ENCODE data around the gene IFT122.
A peak's percentile ranks its signal among the peaks of the same experiment; 100 is the strongest.

IFT122 gene

DNA sequence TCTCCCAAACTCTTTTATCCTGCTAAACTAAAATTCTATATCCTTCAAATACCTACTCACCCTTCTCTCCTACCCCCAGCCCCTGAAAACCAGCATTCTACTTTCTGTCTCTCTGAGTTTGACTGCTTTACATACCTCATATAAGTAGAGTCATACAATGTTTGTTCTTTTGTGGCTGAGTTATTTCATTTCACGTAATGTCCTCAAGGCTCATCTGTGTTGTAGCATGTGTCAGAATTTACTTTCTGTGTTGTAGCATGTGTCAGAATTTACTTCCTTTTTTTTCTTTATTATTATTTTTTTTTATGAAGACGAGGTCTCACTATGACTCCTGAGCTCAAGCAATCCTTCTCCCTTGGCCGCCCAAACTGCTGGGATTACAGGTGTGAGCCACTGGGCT, 20.1 kb downstream of the IFT122 start:
- no peaks in the 10 kb centered on the region for H3K36me3 ChIP-seq (replicated peaks)
- DNase-seq = no peak
- no peaks in the 10 kb centered on the region for H3K27me3 ChIP-seq (replicated peaks)
- H3K4me3 ChIP-seq (ENCODE audit: low read depth, low read length) = no peak overlapping the region
- in situ Hi-C loops (cut with HindIII; ENCODE audit: low pct_ligation_motif_present, low sequenced_read_pairs) = no loop called here
- TF ChIP-seq, protein P1, sequence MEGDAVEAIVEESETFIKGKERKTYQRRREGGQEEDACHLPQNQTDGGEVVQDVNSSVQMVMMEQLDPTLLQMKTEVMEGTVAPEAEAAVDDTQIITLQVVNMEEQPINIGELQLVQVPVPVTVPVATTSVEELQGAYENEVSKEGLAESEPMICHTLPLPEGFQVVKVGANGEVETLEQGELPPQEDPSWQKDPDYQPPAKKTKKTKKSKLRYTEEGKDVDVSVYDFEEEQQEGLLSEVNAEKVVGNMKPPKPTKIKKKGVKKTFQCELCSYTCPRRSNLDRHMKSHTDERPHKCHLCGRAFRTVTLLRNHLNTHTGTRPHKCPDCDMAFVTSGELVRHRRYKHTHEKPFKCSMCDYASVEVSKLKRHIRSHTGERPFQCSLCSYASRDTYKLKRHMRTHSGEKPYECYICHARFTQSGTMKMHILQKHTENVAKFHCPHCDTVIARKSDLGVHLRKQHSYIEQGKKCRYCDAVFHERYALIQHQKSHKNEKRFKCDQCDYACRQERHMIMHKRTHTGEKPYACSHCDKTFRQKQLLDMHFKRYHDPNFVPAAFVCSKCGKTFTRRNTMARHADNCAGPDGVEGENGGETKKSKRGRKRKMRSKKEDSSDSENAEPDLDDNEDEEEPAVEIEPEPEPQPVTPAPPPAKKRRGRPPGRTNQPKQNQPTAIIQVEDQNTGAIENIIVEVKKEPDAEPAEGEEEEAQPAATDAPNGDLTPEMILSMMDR (IDR thresholded peaks at IDR 0.05; ENCODE audit: low read depth, low read length, missing control alignments) = no peak
- no peak overlapping the region for H3K27ac ChIP-seq

GRCh38 chr3:129460572-129460971, 20.5 kb downstream of the IFT122 start:
- H3K27ac ChIP-seq = no peak overlapping the region

GRCh38 chr3:129461022-129461421, 21.0 kb downstream of the IFT122 start:
- no peaks in the 10 kb centered on the region for H3K27me3 ChIP-seq (replicated peaks)
- H3K4me3 ChIP-seq (ENCODE audit: low read depth, low read length) = no peak overlapping the region
- no peaks in the 10 kb centered on the region for H3K36me3 ChIP-seq (replicated peaks)
- TF ChIP-seq, protein P1 (IDR thresholded peaks at IDR 0.05; ENCODE audit: low read depth, low read length, missing control alignments) = no peak
- in situ Hi-C loops (cut with HindIII; ENCODE audit: low pct_ligation_motif_present, low sequenced_read_pairs) = no loop called here
- peak; percentile 33 for DNase-seq
- no peak overlapping the region for H3K27ac ChIP-seq

More at GRCh38 chr3:129460572-129460971, 20.5 kb downstream of the IFT122 start:
- H3K4me3 ChIP-seq (ENCODE audit: low read depth, low read length) = no peak overlapping the region
- TF ChIP-seq, protein P1 (IDR thresholded peaks at IDR 0.05; ENCODE audit: low read depth, low read length, missing control alignments) = no peak
- no peaks in the 10 kb centered on the region for H3K36me3 ChIP-seq (replicated peaks)
- in situ Hi-C loops (cut with HindIII; ENCODE audit: low pct_ligation_motif_present, low sequenced_read_pairs) = no loop called here
- no peak for DNase-seq
- H3K27me3 ChIP-seq (replicated peaks) = no peaks in the 10 kb centered on the region

DNA sequence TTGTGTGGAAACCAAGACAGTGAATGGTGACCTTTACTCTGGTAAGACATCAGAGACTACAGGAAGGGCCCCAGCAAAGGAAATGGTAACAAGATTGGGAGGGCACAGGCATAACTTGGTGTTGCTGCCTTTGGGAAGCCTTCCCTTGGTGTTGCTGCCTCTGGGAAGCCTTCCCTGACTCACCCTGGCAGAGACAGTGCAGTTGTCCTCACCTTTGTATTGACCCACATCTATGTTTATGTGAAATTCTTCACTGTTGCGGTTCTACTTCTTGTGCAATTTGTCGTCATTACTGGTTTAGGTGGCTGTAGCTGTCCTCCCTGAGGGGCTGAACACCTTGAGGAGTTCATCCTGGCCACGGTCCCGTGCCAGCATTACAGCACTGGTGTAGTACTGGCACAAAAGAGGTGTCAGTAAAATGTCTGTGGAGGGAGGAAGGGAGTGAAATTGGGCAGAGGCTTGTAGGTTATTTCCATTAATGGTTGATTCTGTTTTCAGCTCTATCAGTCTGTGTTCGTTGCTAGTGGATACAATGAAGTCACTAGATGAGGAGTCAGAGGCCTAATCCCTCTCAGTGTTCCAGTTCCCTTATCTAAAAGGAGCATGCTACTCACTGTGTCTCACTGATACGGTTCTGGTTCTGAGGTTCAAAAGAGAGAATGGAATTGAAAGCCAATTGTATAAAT, 21.6 kb downstream of the IFT122 start:
- H3K27me3 ChIP-seq (replicated peaks) = no peaks in the 10 kb centered on the region
- TF ChIP-seq, protein P1 (IDR thresholded peaks at IDR 0.05; ENCODE audit: low read depth, low read length, missing control alignments) = no peak
- no peak overlapping the region for H3K4me3 ChIP-seq (ENCODE audit: low read depth, low read length)
- H3K27ac ChIP-seq = no peak overlapping the region
- in situ Hi-C loops (cut with HindIII; ENCODE audit: low pct_ligation_motif_present, low sequenced_read_pairs) = no loop called here
- no peak for DNase-seq
- H3K36me3 ChIP-seq (replicated peaks) = no peaks in the 10 kb centered on the region

- in situ Hi-C loops (cut with HindIII; ENCODE audit: low pct_ligation_motif_present, low sequenced_read_pairs) = no loop called here
- Histone ChIP-seq H3K36me3 (replicated peaks) (no peaks in the 10 kb centered on the region), H3K27ac (no peak overlapping the region), H3K27me3 (replicated peaks) (no peaks in the 10 kb centered on the region), H3K4me3 (ENCODE audit: low read depth, low read length) (no peak overlapping the region)
- no peak for DNase-seq
- TF ChIP-seq, protein P1 (IDR thresholded peaks at IDR 0.05; ENCODE audit: low read depth, low read length, missing control alignments) = no peak
Measured at GRCh38 chr3:129462361-129462968, 22.4 kb downstream of the IFT122 start.

Measured in brain microvascular endothelial cell (primary cell).